H1 (cell line): ENCODE results near the gene SH3GL2. TPM values are rescaled to one million over a fixed set of nuclear protein-coding genes. Genes with fewer than 3 reads are reported as not detected.

Experiments
- POLR2AphosphoS5 ChIP-seq: IDR thresholded peaks from 2 replicates; pipeline ENCODE4 v1.6.1; 2011; ENCODE audit warnings: low read depth, low read length
- polyA plus RNA-seq, 7 experiments: library from polyadenylated mRNA; depleted of rRNA in 3 of 7; stranded (reverse) in 5 of 7; unstranded in 2 of 7; fragments of >200 nt in 5 of 7; fragments of 200-250 nt in 2 of 7; gene quantifications; 1 replicate in 5 of 7; 2 replicates in 1 of 7; 4 replicates in 1 of 7; pipeline versions ENCODE4 v1.2.1 to v1.2.3, GENCODE V29; 2011 to 2013; ENCODE audit warnings: missing spikeins in 2 of 7, mixed read lengths in 2 of 7
- total RNA-seq: library from RNA; stranded (reverse); fragmentation: NEBNext Ultra II Directional; extraction: Animal tissue kit (Norgen Biotek cat#: 25700); gene quantifications from 2 replicates; pipeline ENCODE4 v1.2.1, GENCODE V29; 2021

The SH3GL2 gene
- total and polyA plus RNA-seq, 2 of the 8 experiments (the other 6 are each of a cell fraction or from before 2014, with no cell fraction given): 4.7 to 5.3 TPM

GRCh38 chr9:17839776-17840175 is 260.9 kb downstream of the SH3GL2 start (continued):
- no peak for TF ChIP-seq POLR2AphosphoS5
